SK-N-SH (cell line): ENCODE measurements around the gene NBDY. TPM values are rescaled to one million over a fixed set of nuclear protein-coding genes. Genes with fewer than 3 reads are reported as not detected.

ENCODE experiments used
- CTCF ChIA-PET: fragments of 300-600, 350-600 bp; formaldehyde crosslinking; extraction: SDS; loops from one replicate; lab custom pipeline; 2021; lab: Yijun Ruan, JAX
- POLR2A ChIA-PET: fragments of 350-600 bp; sonication (Branson Sonifier 250); formaldehyde crosslinking; extraction: SDS; loops from one replicate; lab custom pipeline; 2020; ENCODE audit warnings: antibody characterized with exemption, inconsistent platforms; lab: Yijun Ruan, JAX
- DNase-seq: peaks from one replicate; pipeline ENCODE4 v3.0.0; 2012
- H2AFZ ChIP-seq: fragments of 200-600 bp; sonication (generic); 2 replicates; pipeline ENCODE4 v1.8.1; 2016; ENCODE audit warnings: antibody characterized with exemption, mild to moderate bottlenecking, low read depth
- H3F3A ChIP-seq: fragments of 200-600 bp; sonication (generic); replicated peaks from 2 replicates; pipeline ENCODE3; 2016; ENCODE audit warnings: antibody characterized with exemption, mild to moderate bottlenecking; ENCODE audit not compliant: insufficient read depth
- H3K27ac ChIP-seq, 2 experiments: fragments of 200-500 bp in 1 of 2; fragments of 200-600 bp in 1 of 2; sonication (Bioruptor generic) in 1 of 2; sonication (generic), shearing (Covaris generic) in 1 of 2; 2 replicates each; pipeline versions ENCODE4 v1.5.1 to v1.6.1; 2014 to 2016; ENCODE audit warnings: low read depth in 2 of 2, inconsistent platforms in 1 of 2, low read length in 1 of 2, mild to moderate bottlenecking in 1 of 2, mixed read lengths in 1 of 2
- H3K27me3 ChIP-seq: fragments of 200-600 bp; sonication (generic), shearing (Covaris generic); 2 replicates; pipeline ENCODE4 v1.6.1; 2016; ENCODE audit warnings: mixed run types; ENCODE audit not compliant: insufficient read depth
- H3K36me3 ChIP-seq, 2 experiments: fragments of 200-500 bp in 1 of 2; fragments of 200-600 bp in 1 of 2; sonication (Bioruptor generic) in 1 of 2; sonication (generic) in 1 of 2; replicated peaks in 1 of 2; 2 replicates each; pipeline versions ENCODE3 to v1.5.1; 2014 to 2016; ENCODE audit warnings: low read length in 1 of 2, mild to moderate bottlenecking in 1 of 2; ENCODE audit not compliant: insufficient read depth in 2 of 2, control insufficient read depth in 1 of 2
- H3K4me1 ChIP-seq, 2 experiments: fragments of 200-500 bp in 1 of 2; fragments of 200-600 bp in 1 of 2; sonication (Bioruptor generic) in 1 of 2; sonication (generic), shearing (Covaris generic) in 1 of 2; 2 replicates each; pipeline versions ENCODE4 v1.5.1 to v1.6.1; 2014 to 2016; ENCODE audit warnings: low read depth in 1 of 2, low read length in 1 of 2, mixed run types in 1 of 2; ENCODE audit not compliant: insufficient read depth in 2 of 2, control insufficient read depth in 1 of 2
- H3K4me2 ChIP-seq: fragments of 200-600 bp; sonication (generic), shearing (Covaris generic); 2 replicates; pipeline ENCODE4 v1.6.1; 2017; ENCODE audit warnings: mixed run types
- H3K4me3 ChIP-seq, 2 experiments: fragments of 200-500 bp in 1 of 2; fragments of 200-600 bp in 1 of 2; sonication (Bioruptor generic) in 1 of 2; sonication (generic), shearing (Covaris generic) in 1 of 2; 2 replicates each; pipeline versions ENCODE4 v1.5.1 to v1.8.1; 2014 to 2016; ENCODE audit warnings: low read depth in 2 of 2, inconsistent platforms in 1 of 2, low read length in 1 of 2, mild to moderate bottlenecking in 1 of 2, mixed read lengths in 1 of 2, moderate library complexity in 1 of 2
- H3K79me2 ChIP-seq: fragments of 200-600 bp; sonication (generic); 2 replicates; pipeline ENCODE4 v1.8.1; 2017; ENCODE audit warnings: mild to moderate bottlenecking; ENCODE audit not compliant: insufficient read depth
- H3K9ac ChIP-seq: fragments of 200-600 bp; sonication (generic); 2 replicates; pipeline ENCODE4 v1.6.1; 2017; ENCODE audit warnings: mixed run types
- H3K9me2 ChIP-seq: fragments of 200-600 bp; sonication (generic); 2 replicates; pipeline ENCODE4 v1.6.1; 2017; ENCODE audit warnings: mixed run types
- H3K9me3 ChIP-seq: fragments of 200-600 bp; sonication (generic); 2 replicates; pipeline ENCODE4 v1.6.1; 2017; ENCODE audit warnings: mixed run types, mild to moderate bottlenecking, moderate library complexity
- H4K20me1 ChIP-seq: fragments of 200-600 bp; sonication (generic); 2 replicates; pipeline ENCODE4 v1.6.1; 2017; ENCODE audit warnings: mild to moderate bottlenecking, mixed run types; ENCODE audit not compliant: insufficient read depth
- CHD2 ChIP-seq: fragments of 150-350 bp; IDR thresholded peaks from 2 replicates; pipeline ENCODE4 v1.6.1; 2018; ENCODE audit warnings: low read length; ENCODE audit not compliant: partially characterized antibody
- ELF1 ChIP-seq: IDR thresholded peaks from 2 replicates; pipeline ENCODE4 v1.4.0; 2012
- EP300 ChIP-seq, 2 experiments: IDR thresholded peaks; 2 replicates each; pipeline versions ENCODE4 v1.4.0 to v1.6.1; 2012; ENCODE audit warnings: borderline replicate concordance in 1 of 2, low read depth in 1 of 2, low read length in 1 of 2
- EZH2phosphoT487 ChIP-seq: fragments of 200-600 bp; sonication (generic); IDR thresholded peaks from 2 replicates; pipeline ENCODE4 v1.6.1; 2017; ENCODE audit warnings: low read depth, mixed run types, mild to moderate bottlenecking, antibody characterized with exemption, moderate library complexity, borderline replicate concordance
- FOSL2 ChIP-seq: IDR thresholded peaks from 2 replicates; pipeline ENCODE4 v1.4.0; 2012; ENCODE audit warnings: low read depth, mild to moderate bottlenecking, moderate library complexity, borderline replicate concordance
- FOXJ3 ChIP-seq: sonication (generic); formaldehyde crosslinking; IDR thresholded peaks from 2 replicates; pipeline ENCODE4 v1.5.1; 2020; ENCODE audit warnings: mild to moderate bottlenecking, missing genetic modification reagents
- GABPA ChIP-seq: IDR thresholded peaks from 2 replicates; pipeline ENCODE4 v1.4.0; 2012; ENCODE audit warnings: low read depth, mild to moderate bottlenecking
- MAX ChIP-seq: IDR thresholded peaks from 2 replicates; pipeline ENCODE4 v1.4.0; 2012; ENCODE audit warnings: low read depth
- MEF2A ChIP-seq: IDR thresholded peaks from 2 replicates; pipeline ENCODE4 v1.4.0; 2012; ENCODE audit warnings: low read depth, borderline replicate concordance
- MXI1 ChIP-seq: IDR thresholded peaks from 2 replicates; pipeline ENCODE4 v1.6.1; 2012; ENCODE audit warnings: mild to moderate bottlenecking, low read depth, low read length, improper control_type of control experiment
- NFIC ChIP-seq: IDR thresholded peaks from 2 replicates; pipeline ENCODE4 v1.4.0; 2012; ENCODE audit warnings: borderline replicate concordance
- NRF1 ChIP-seq: IDR thresholded peaks from 2 replicates; pipeline ENCODE4 v1.6.1; 2012; ENCODE audit warnings: low read depth, mild to moderate bottlenecking, low read length
- PBX3 ChIP-seq: IDR thresholded peaks from 2 replicates; pipeline ENCODE4; 2012
- POLR2AphosphoS5 ChIP-seq: IDR thresholded peaks from 2 replicates; pipeline ENCODE4 v1.6.1; 2012; ENCODE audit warnings: low read depth, low read length
- REST ChIP-seq: IDR thresholded peaks from 2 replicates; pipeline ENCODE4 v1.6.1; 2012; ENCODE audit warnings: mild to moderate bottlenecking, low read depth, low read length, moderate library complexity
- SIN3A ChIP-seq: IDR thresholded peaks from 2 replicates; pipeline ENCODE4 v1.6.1; 2012; ENCODE audit warnings: low read depth, mild to moderate bottlenecking, low read length, moderate library complexity, borderline replicate concordance
- TAF1 ChIP-seq: IDR thresholded peaks from 2 replicates; pipeline ENCODE4 v1.6.1; 2012; ENCODE audit warnings: low read depth, mild to moderate bottlenecking, low read length, moderate library complexity, borderline replicate concordance
- TCF12 ChIP-seq: IDR thresholded peaks from 2 replicates; pipeline ENCODE4 v1.4.0; 2012
- USF1 ChIP-seq: IDR thresholded peaks from 2 replicates; pipeline ENCODE4 v1.4.0; 2012; ENCODE audit warnings: low read depth, borderline replicate concordance
- USF2 ChIP-seq: fragments of 150-350 bp; IDR thresholded peaks from 2 replicates; pipeline ENCODE4 v1.6.1; 2017; ENCODE audit warnings: antibody characterized with exemption, low read length, low read depth, borderline replicate concordance
- WGBS: methylation state at CpG from one replicate; pipeline ENCODE4 v1.1.6; 2017; ENCODE audit warnings: low lambda C conversion rate; 5-methylcytosine and 5-hydroxymethylcytosine counted together
- polyA plus RNA-seq, 3 experiments: library from polyadenylated mRNA; depleted of rRNA; stranded (reverse); fragments of >200 nt; gene quantifications; 2 replicates each; pipeline ENCODE4 v1.2.3, GENCODE V29; 2012

NBDY gene
- polyA plus RNA-seq, 1 of the 3 experiments (the other 2 are of a cell fraction) = 68.2 TPM

- DNase-seq = no peak
- H3K27ac ChIP-seq = no peak overlapping the region
- ChIA-PET POLR2A (no interaction called here), CTCF (no interaction called here)
- 82% methylated on average over 3 of the region's 3 CpGs for WGBS
- no peaks in the 10 kb centered on the region for H3F3A ChIP-seq
- no peak overlapping the region for H3K4me3 ChIP-seq
- H3K9me3 ChIP-seq = no peaks in the 10 kb centered on the region
- peaks cover 0 to 6% of the 10 kb centered on the region in 2 experiments; a peak in 1 of 4 replicates for H3K4me1 ChIP-seq
- no peak overlapping the region for H3K9ac ChIP-seq
- H2AFZ ChIP-seq = no peak overlapping the region
- no peaks in the 10 kb centered on the region for H3K36me3 ChIP-seq
- no peaks in the 10 kb centered on the region for H3K27me3 ChIP-seq
- H3K9me2 ChIP-seq = no peaks in the 10 kb centered on the region
- no peaks in the 10 kb centered on the region for H3K79me2 ChIP-seq
- no peak overlapping the region for H3K4me2 ChIP-seq
- TF ChIP-seq USF1 (no peak), TAF1 (no peak), FOSL2 (no peak), SIN3A (no peak), FOXJ3 (CRISPR knock-in tag) (no peak), CHD2 (no peak), ELF1 (no peak), MEF2A (no peak), MXI1 (no peak), PBX3 (no peak), MAX (no peak), EP300 (IDR thresholded peaks at IDR 0.05; ENCODE audit: borderline replicate concordance in 1 of 2, low read depth in 1 of 2, low read length in 1 of 2) (no peak), USF2 (no peak), NFIC (no peak), NRF1 (no peak), TCF12 (no peak), POLR2AphosphoS5 (no peak), REST (no peak), GABPA (no peak), EZH2phosphoT487 (no peak)
- TF ChIP-seq, all 33 proteins: peak for 0
- H4K20me1 ChIP-seq = no peaks in the 10 kb centered on the region
Observed at GRCh38 chrX:56800307-56800706, 71.3 kb downstream of the NBDY start.
